ENCODE measurements around the gene CCR1. TPM values are rescaled to one million over a fixed set of nuclear protein-coding genes. Genes with fewer than 3 reads are reported as not detected.

Gene CCR1
- total and polyA plus RNA-seq, 9 of the 15 experiments (the other 6 are each of a cell fraction or from before 2014, with no cell fraction given) = not detected

DNA sequence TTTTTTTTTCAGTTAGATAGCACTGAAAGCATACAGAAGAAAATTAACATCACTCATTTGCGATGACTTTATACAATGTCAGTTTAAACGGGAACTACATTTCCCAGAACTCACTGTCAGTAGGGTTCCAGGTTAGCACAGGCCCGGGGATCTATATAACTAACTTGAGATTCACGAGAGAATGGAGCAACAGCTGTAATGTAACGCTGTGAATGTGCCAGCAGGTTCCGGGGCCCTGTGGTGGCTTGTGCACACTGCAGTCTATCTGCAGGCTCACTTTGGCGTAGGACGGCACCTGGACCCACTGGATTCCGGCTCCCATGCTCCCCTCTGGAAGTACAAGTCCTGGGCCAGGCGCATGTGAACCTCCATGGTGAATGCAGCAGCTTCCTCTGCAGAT lies 19.4 kb downstream of the CCR1 start:
- peak overlapping the region; percentile 49; the same call in 1 of the 2 replicates for H2AFZ ChIP-seq (ENCODE audit: low read depth, low read length)
- 2% methylated on average over 10 of the region's 10 CpGs for WGBS (ENCODE audit: insufficient coverage, low coverage, missing lambda C conversion rate)
- ChIA-PET CTCF (ENCODE audit: low intra/inter-chr PET ratio) (no interaction called here), POLR2A (no interaction called here)
- peaks cover 4 to 10% of the 10 kb centered on the region in 2 experiments; a peak in 4 of 5 replicates for H3K27me3 ChIP-seq (ENCODE audit: control insufficient read depth in 2 of 2, insufficient read depth in 2 of 2, low read length in 2 of 2)
- H4K20me1 ChIP-seq (replicated peaks; ENCODE audit: control insufficient read depth, insufficient read depth, low read length) = no peaks in the 10 kb centered on the region
- no peaks in the 10 kb centered on the region for H3K4me1 ChIP-seq (replicated peaks in 1 of 2; ENCODE audit: control insufficient read depth in 2 of 2, insufficient read depth in 2 of 2, low read length in 2 of 2)
- ATAC-seq (peak; percentile 61; the same call in 2 of the 3 replicates), FAIRE-seq (no peak), DNase-seq (ENCODE audit: extremely low read depth in 1 of 4, low spot score in 3 of 4) (no peak)
- no peaks in the 10 kb centered on the region for H3K9me3 ChIP-seq (replicated peaks; ENCODE audit: control insufficient read depth, insufficient read depth, low read depth, low read length)
- in situ Hi-C loops (cut with MboI) (no loop called here), intact Hi-C loops (cut with micrococcal nuclease) (no loop called here)
- 0 out of 2 replicates have a peak, but pooled peaks have one; percentile 11 for TF ChIP-seq IRF2 (CRISPR knock-in tag; IDR thresholded peaks at IDR 0.05)
- TF ChIP-seq, protein P1, sequence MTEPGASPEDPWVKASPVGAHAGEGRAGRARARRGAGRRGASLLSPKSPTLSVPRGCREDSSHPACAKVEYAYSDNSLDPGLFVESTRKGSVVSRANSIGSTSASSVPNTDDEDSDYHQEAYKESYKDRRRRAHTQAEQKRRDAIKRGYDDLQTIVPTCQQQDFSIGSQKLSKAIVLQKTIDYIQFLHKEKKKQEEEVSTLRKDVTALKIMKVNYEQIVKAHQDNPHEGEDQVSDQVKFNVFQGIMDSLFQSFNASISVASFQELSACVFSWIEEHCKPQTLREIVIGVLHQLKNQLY (CRISPR knock-in tag; conservative IDR thresholded peaks at IDR 0.05) = no peak
- no peaks in the 10 kb centered on the region for H3K36me3 ChIP-seq (ENCODE audit: control insufficient read depth, insufficient read depth, low read length)
- H3K4me2 ChIP-seq (ENCODE audit: insufficient read depth, low read length) = no peak overlapping the region
- no peaks in the 10 kb centered on the region for H3K9me1 ChIP-seq (ENCODE audit: control insufficient read depth, insufficient read depth, low read length)
- H3K4me3 ChIP-seq = no peak overlapping the region
- no peaks in the 10 kb centered on the region for H3K79me2 ChIP-seq (ENCODE audit: control insufficient read depth, insufficient read depth, low read length)
- BruUV-seq (replicated peaks) = no TSS peak
- H3K9ac ChIP-seq (ENCODE audit: insufficient read depth in 1 of 2, low read depth in 2 of 2, low read length in 2 of 2) = peak overlapping the region in 1 of 2 experiments; percentile 46; a peak in 1 of 4 replicates
- H3K27ac ChIP-seq (ENCODE audit: extremely low read depth, low read depth, low read length) = no peak overlapping the region

DNA sequence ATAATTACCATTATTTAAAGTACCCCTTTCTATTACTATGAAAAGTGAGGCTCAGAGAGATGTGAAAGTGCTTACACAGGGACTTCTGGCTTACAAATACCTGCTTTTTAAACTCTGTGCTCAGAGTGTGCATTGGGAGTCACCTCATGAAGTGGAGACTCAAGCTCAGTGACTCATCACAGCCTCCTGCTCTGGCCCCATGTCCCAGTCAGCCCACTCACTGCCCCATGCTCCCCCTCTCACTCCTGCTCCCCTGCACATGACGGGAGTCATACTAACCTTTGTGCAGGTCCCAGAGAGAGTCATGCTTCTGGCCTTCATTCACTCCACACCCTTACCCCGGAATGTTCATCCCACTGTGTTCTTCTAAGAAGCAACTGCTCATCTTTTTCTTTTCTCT lies 20.2 kb downstream of the CCR1 start:
- in situ Hi-C loops (cut with MboI) (no loop called here), intact Hi-C loops (cut with micrococcal nuclease) (no loop called here)
- ChIA-PET CTCF (ENCODE audit: low intra/inter-chr PET ratio) (no interaction called here), POLR2A (interaction anchor here (0.6 kb wide), 1 partner anchor 184 kb away, joined by 3 read pairs; no protein-coding TSS in a partner anchor)
- Histone ChIP-seq H3K4me2 (ENCODE audit: insufficient read depth, low read length) (no peak overlapping the region), H3K9ac (ENCODE audit: insufficient read depth in 1 of 2, low read depth in 2 of 2, low read length in 2 of 2) (no peak overlapping the region), H4K20me1 (replicated peaks; ENCODE audit: control insufficient read depth, insufficient read depth, low read length) (no peaks in the 10 kb centered on the region), H3K79me2 (ENCODE audit: control insufficient read depth, insufficient read depth, low read length) (no peaks in the 10 kb centered on the region), H2AFZ (ENCODE audit: low read depth, low read length) (no peak overlapping the region), H3K9me3 (replicated peaks; ENCODE audit: control insufficient read depth, insufficient read depth, low read depth, low read length) (no peaks in the 10 kb centered on the region), H3K27me3 (ENCODE audit: control insufficient read depth in 2 of 2, insufficient read depth in 2 of 2, low read length in 2 of 2) (peaks cover 4 to 16% of the 10 kb centered on the region in 2 experiments; a peak in 4 of 5 replicates), H3K4me1 (replicated peaks in 1 of 2; ENCODE audit: control insufficient read depth in 2 of 2, insufficient read depth in 2 of 2, low read length in 2 of 2) (no peaks in the 10 kb centered on the region), H3K9me1 (ENCODE audit: control insufficient read depth, insufficient read depth, low read length) (no peaks in the 10 kb centered on the region), H3K27ac (ENCODE audit: extremely low read depth, low read depth, low read length) (no peak overlapping the region), H3K4me3 (no peak overlapping the region), H3K36me3 (ENCODE audit: control insufficient read depth, insufficient read depth, low read length) (no peaks in the 10 kb centered on the region)
- no peak for FAIRE-seq
- no peak; the same call in 2 of the 3 replicates for ATAC-seq
- WGBS (ENCODE audit: insufficient coverage, low coverage, missing lambda C conversion rate) = 0% methylated on average over 2 of the region's 2 CpGs
- DNase-seq (ENCODE audit: extremely low read depth in 1 of 4, low spot score in 3 of 4) = peak in 1 of 4 experiments; percentile 8
- no TSS peak for BruUV-seq (replicated peaks)
- TF ChIP-seq FOSL1 (tag; conservative IDR thresholded peaks at IDR 0.05) = 0 out of 2 replicates have a peak, but pooled peaks have one; percentile 30
- TF ChIP-seq NR3C1 (CRISPR knock-in tag; IDR thresholded peaks at IDR 0.05) = no peak
- TF ChIP-seq EGR1 (conservative IDR thresholded peaks at IDR 0.05) = peak; percentile 29
- no peak for TF ChIP-seq RBM25 (IDR thresholded peaks at IDR 0.05; ENCODE audit: low read depth, low read length, severe bottlenecking)
- TF ChIP-seq, protein P2, sequence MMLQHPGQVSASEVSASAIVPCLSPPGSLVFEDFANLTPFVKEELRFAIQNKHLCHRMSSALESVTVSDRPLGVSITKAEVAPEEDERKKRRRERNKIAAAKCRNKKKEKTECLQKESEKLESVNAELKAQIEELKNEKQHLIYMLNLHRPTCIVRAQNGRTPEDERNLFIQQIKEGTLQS (IDR thresholded peaks at IDR 0.05) = peak; percentile 22; the same call in 1 of the 2 replicates
- TF ChIP-seq, protein P2 (CRISPR knock-in tag; conservative IDR thresholded peaks at IDR 0.05) = no peak
- TF ChIP-seq, protein P3, sequence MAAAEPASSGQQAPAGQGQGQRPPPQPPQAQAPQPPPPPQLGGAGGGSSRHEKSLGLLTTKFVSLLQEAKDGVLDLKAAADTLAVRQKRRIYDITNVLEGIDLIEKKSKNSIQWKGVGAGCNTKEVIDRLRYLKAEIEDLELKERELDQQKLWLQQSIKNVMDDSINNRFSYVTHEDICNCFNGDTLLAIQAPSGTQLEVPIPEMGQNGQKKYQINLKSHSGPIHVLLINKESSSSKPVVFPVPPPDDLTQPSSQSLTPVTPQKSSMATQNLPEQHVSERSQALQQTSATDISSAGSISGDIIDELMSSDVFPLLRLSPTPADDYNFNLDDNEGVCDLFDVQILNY (CRISPR knock-in tag; IDR thresholded peaks at IDR 0.05) = no peak

All from K562 (cell line).